GM21390 (cell line): ENCODE measurements around the gene IL1RAPL1.
"Not testable (repeated sequence)": the region's sequence is repeated elsewhere in the genome, so short reads cannot be mapped to it uniquely, and the experiment has no call there.

Experiments used
- ATAC-seq: cut with Tn5 transposase; IDR thresholded peaks from one replicate; pipeline ENCODE4 v1.9.1; 2021; ENCODE audit not compliant: unreplicated experiment

The IL1RAPL1 gene

GRCh38 chrX:29242856-29243255 is 655.6 kb downstream of the IL1RAPL1 start:
- ATAC-seq = no peak

GRCh38 chrX:29243942-29244341 is 656.7 kb downstream of the IL1RAPL1 start:
- ATAC-seq = no peak

GRCh38 chrX:29254515-29254914 is 667.3 kb downstream of the IL1RAPL1 start:
- no peak for ATAC-seq

- no peak for ATAC-seq
Measured at GRCh38 chrX:29257521-29257920, 670.3 kb downstream of the IL1RAPL1 start.

GRCh38 chrX:29269390-29269789 is 682.1 kb downstream of the IL1RAPL1 start:
- ATAC-seq = no peak

- no peak for ATAC-seq
Measured at GRCh38 chrX:29274517-29274916, 687.3 kb downstream of the IL1RAPL1 start.

- no peak for ATAC-seq
Measured at GRCh38 chrX:29275928-29276327, 688.7 kb downstream of the IL1RAPL1 start.

GRCh38 chrX:29281078-29281742 is 694.0 kb downstream of the IL1RAPL1 start:
- no peak for ATAC-seq

- ATAC-seq = no peak
Measured at GRCh38 chrX:29285664-29286063, 698.4 kb downstream of the IL1RAPL1 start.

- ATAC-seq = no peak
Measured at GRCh38 chrX:29295987-29296680, 708.9 kb downstream of the IL1RAPL1 start.

GRCh38 chrX:29297171-29297800 is 710.0 kb downstream of the IL1RAPL1 start:
- no peak for ATAC-seq

- ATAC-seq = no peak
Measured at GRCh38 chrX:29299684-29300083, 712.4 kb downstream of the IL1RAPL1 start.

- ATAC-seq = no peak
Measured at GRCh38 chrX:29308726-29309125, 721.5 kb downstream of the IL1RAPL1 start.

- no peak for ATAC-seq
Measured at GRCh38 chrX:29315931-29316330, 728.7 kb downstream of the IL1RAPL1 start.

- ATAC-seq = no peak
Measured at GRCh38 chrX:29318012-29318411, 730.8 kb downstream of the IL1RAPL1 start.

- not testable (repeated sequence) for ATAC-seq
Measured at GRCh38 chrX:29332429-29332828, 745.2 kb downstream of the IL1RAPL1 start.

GRCh38 chrX:29333091-29333490 is 745.8 kb downstream of the IL1RAPL1 start:
- not testable (repeated sequence) for ATAC-seq

GRCh38 chrX:29348288-29348687 is 761.0 kb downstream of the IL1RAPL1 start:
- no peak for ATAC-seq

GRCh38 chrX:29359276-29359675 is 772.0 kb downstream of the IL1RAPL1 start:
- ATAC-seq = no peak

- not testable (repeated sequence) for ATAC-seq
Measured at GRCh38 chrX:29374765-29375164, 787.5 kb downstream of the IL1RAPL1 start.

- ATAC-seq = no peak
Measured at GRCh38 chrX:29376584-29376983, 789.3 kb downstream of the IL1RAPL1 start.

- ATAC-seq = no peak
Measured at GRCh38 chrX:29382811-29383210, 795.6 kb downstream of the IL1RAPL1 start.
